Stimulated activated naive CD8-positive, alpha-beta T cell treated with anti-CD3 and anti-CD28 coated beads, Interleukin-15, amount 100 ng/mL, for 72 hours (primary cell): ENCODE measurements around the gene L1CAM.

Experiments
- ATAC-seq: fragments of 150-1000 bp; cut with Tn5 transposase; 2 replicates; pipeline ENCODE4 v1.10.0; 2021; ENCODE audit warnings: mild to moderate bottlenecking, moderate library complexity
- DNase-seq, 2 donors: peaks; one replicate each; pipeline ENCODE4 v3.0.0; 2021 to 2022
- H3K27ac Mint-ChIP-seq, 2 donors: one replicate each; pipeline ENCODE4 v1.8.0; 2022; ENCODE audit warnings: mild to moderate bottlenecking in 2 of 2, mixed read lengths in 2 of 2, moderate library complexity in 2 of 2
- H3K27me3 Mint-ChIP-seq: one replicate; pipeline ENCODE4 v1.8.0; 2022; ENCODE audit warnings: mixed read lengths
- H3K4me1 Mint-ChIP-seq: one replicate; pipeline ENCODE4 v1.8.0; 2022; ENCODE audit warnings: mild to moderate bottlenecking, mixed read lengths
- H3K4me3 Mint-ChIP-seq, 2 donors: one replicate each; pipeline ENCODE4 v1.8.0; 2022; ENCODE audit warnings: mild to moderate bottlenecking in 2 of 2, mixed read lengths in 2 of 2, moderate library complexity in 1 of 2
- H3K9me3 Mint-ChIP-seq, 2 donors: one replicate each; pipeline ENCODE4 v1.8.0; 2022; ENCODE audit warnings: mixed read lengths in 2 of 2

Gene L1CAM

GRCh38 chrX:153926858-153927671 lies 41.1 kb upstream of the L1CAM start:
- H3K9me3 Mint-ChIP-seq = no peaks in the 10 kb centered on the region
- H3K4me1 Mint-ChIP-seq = peaks cover 63% of the 10 kb centered on the region
- peak overlapping the region; percentile 95 to 99 for H3K27ac Mint-ChIP-seq
- ATAC-seq = peak; percentile 71
- H3K4me3 Mint-ChIP-seq = peak overlapping the region; percentile 86 to 90
- DNase-seq = peak; percentile 47 to 86
- no peaks in the 10 kb centered on the region for H3K27me3 Mint-ChIP-seq

GRCh38 chrX:153926552-153926857 lies 40.5 kb upstream of the L1CAM start:
- no peaks in the 10 kb centered on the region for H3K9me3 Mint-ChIP-seq
- peak; percentile 47 for ATAC-seq
- H3K4me1 Mint-ChIP-seq = peaks cover 63% of the 10 kb centered on the region

DNA sequence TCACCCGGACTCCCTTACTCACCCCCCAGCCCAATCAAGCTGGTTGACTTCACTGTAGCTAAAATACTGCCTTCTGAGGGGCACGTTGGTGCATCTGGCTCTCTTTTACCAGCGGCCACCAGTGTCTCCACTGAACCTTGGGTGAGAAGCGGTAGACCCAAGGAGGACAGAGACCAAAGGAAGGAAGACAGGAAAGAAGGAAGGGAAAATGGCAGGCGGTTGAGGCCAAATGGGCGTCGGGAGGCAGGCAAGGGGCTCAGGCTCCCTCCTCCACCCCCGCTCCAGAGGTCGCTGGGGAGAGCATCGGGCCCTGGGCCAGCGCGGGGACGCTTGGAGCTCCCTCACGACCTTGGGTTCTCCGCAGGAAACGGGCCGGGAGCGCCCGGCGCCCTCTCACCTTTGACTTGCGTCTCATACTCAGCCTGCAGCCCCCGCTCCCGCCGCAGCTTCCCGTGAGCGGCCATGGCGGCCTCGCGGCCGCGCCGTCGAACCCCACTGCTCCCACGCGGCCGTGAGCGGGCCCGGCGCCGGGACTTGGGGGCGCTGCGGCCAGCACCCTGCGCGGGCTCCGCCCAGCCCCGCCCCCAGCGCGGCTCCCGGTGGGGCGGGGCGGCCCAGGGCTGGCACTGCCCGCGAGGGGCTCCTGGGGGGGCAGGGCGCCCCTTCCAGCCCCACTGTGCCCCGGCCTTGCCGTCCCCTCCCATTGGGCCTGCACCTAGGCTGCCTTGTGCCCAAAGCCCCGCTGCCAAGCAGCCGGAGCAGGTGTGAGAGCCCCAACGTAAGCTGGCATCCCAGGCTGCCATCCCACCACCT lies 40.0 kb upstream of the L1CAM start, which contains the start of gene ARHGAP4:
Gene ARHGAP4, minus strand, starts transcription at position 526 of the 813 bp plus-strand sequence. Its CDS starts 62 bp downstream, at position 464.
- ATAC-seq (peak; percentile 32), DNase-seq (peak; percentile 74 to 78)
- Mint-ChIP-seq H3K27me3 (no peaks in the 10 kb centered on the region), H3K27ac (peak within 1 kb of the TSS; percentile 95 to 99), H3K4me1 (peaks cover 64% of the 10 kb centered on the region), H3K4me3 (peak within 1 kb of the TSS; percentile 90 to 95), H3K9me3 (no peaks in the 10 kb centered on the region)

More at GRCh38 chrX:153926552-153926857, 40.5 kb upstream of the L1CAM start:
- peak overlapping the region; percentile 95 to 99 for H3K27ac Mint-ChIP-seq
- DNase-seq = no peak
- peak overlapping the region; percentile 86 to 90 for H3K4me3 Mint-ChIP-seq
- no peaks in the 10 kb centered on the region for H3K27me3 Mint-ChIP-seq

GRCh38 chrX:153925387-153925738 lies 39.4 kb upstream of the L1CAM start:
- Mint-ChIP-seq H3K9me3 (no peaks in the 10 kb centered on the region), H3K27me3 (no peaks in the 10 kb centered on the region), H3K4me3 (peak overlapping the region; percentile 89 to 95), H3K27ac (peak overlapping the region; percentile 81 to 96), H3K4me1 (peaks cover 60% of the 10 kb centered on the region)
- DNase-seq (no peak), ATAC-seq (no peak)

DNA sequence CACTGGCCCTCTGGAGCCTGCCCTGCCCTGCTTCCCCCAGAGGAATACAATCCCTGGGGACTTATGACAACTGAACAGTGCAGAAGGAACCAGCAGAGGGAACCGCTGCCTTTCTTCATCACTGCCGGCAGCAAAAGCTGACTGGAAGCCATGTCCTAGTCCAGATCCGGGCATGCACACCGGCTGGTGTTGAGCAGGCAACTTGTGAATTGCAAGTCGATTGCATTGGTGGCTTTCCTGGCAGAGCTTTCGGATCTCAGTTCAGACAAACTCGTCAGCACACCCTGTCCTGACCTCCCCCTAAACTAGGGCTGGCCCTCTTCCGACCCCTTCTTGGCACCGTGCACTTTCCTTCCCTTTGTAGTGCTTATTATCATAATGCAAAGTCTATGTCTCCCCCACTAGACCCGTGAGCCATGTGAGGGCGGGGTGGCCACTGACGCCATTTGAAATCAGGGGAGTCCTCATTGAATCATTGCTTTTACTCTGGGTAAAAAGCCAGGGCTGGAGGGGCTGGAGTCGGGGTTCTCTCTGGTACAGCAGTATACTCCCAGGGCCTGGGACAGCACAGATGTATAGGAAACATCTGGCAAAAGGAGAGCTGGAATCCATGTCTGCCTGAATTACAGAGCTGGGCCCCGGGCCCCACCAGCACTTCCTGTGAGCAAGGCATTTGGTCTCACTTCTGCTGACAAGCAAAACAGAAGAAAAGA lies 38.3 kb upstream of the L1CAM start:
- no peaks in the 10 kb centered on the region for H3K27me3 Mint-ChIP-seq
- peak overlapping the region; percentile 96 to 97 for H3K27ac Mint-ChIP-seq
- peak; percentile 1 for ATAC-seq
- peak in 1 of 2 donors; percentile 62 for DNase-seq
- H3K9me3 Mint-ChIP-seq = no peaks in the 10 kb centered on the region
- peaks cover 55% of the 10 kb centered on the region for H3K4me1 Mint-ChIP-seq
- peak overlapping the region; percentile 89 to 95 for H3K4me3 Mint-ChIP-seq

DNA sequence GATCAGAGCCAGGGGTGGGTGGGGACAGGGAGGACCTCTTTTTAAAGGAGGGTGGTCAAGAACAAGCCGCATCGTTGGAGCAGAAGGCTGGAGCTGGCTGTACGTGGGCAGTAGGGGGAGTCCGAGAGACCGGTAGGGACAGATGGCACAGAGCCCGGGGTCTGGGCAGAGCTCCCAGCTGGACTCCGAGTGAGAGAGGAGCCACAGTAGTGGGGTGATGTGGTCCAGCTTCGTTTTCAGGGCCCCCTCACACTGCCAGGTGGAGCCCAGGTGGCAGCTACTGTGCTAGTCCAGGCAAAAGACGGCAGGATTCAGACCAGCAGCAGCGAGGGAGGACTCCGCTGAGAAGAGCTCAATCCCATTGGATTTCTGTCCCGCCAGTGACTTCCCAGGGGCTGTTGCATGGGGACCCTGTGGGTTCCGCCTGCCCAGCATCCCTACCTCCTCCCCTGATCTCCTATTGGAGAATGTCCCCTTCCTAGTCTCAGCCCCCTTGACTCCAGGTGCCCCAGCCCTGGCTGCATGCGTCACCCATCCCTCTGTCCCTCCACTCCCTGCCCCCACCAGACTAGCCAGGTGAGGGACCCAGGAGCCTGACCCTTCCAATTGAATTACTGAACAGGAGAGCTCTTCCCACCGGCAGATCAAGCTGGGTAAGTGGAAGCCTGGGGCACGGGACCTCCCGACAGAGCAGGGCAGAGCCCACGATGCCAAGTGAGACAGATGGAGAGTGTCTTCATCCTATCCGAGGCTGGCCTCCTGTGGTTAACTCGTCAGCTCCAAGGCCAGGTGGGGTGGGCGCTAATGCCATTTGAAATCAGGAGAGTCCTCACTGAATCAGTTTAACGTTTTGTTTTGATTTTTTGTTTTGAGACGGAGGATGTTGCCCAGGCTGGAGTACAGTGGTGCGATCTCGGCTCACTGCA lies 37.2 kb upstream of the L1CAM start:
- Mint-ChIP-seq H3K4me1 (peaks cover 44% of the 10 kb centered on the region), H3K27ac (peak overlapping the region; percentile 96 to 97), H3K9me3 (no peaks in the 10 kb centered on the region), H3K4me3 (peak overlapping the region; percentile 89 to 95), H3K27me3 (no peaks in the 10 kb centered on the region)
- no peak for ATAC-seq
- no peak for DNase-seq

DNA sequence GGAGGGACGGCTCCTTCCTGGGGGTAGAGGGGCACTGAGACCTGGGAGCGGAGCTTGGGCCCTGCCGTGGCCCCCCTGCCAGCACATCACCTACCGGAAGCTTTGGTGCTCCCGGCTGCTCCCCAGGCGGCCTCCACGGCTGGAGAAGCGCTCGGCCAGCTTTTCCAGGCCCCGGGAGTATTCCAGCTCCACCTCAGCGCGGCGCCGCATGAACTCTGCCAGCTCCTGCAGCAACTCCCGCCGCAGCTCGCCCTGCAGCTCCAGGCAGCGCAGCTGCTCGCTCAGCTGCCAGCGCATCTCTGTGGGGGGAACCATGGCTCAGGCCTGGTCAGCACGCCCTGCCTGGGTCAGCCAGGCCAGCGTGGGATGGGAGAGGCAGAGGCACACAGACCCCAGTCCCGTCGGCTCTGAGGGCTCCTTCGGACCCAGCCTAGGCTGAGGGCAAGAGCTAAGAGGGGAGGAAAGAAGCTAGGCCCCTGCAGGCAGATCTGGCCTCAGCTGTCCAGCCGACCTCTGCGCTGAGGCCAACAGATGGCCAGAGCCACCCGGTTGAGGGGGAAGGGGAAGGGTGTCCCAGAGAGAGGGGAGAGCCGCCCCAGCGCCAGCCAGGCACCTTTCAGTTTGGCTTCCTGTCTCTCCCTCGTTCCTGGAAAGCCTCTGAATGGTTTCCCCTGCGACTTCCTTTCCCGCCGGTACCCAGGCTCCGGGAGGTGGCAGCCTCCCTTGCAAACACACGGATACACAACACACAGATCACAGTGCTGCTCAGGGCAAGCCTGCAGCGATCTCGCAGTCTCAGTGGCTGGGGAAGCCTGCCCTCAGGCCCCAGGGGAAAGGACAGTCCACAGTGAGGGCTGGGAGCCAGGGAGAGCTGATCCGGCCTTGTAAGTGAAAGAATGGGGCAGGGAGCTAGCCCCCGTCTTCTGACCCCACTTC lies 35.8 kb upstream of the L1CAM start:
- Mint-ChIP-seq H3K4me1 (peaks cover 44% of the 10 kb centered on the region), H3K27me3 (no peaks in the 10 kb centered on the region), H3K4me3 (peak overlapping the region; percentile 89 to 95), H3K27ac (no peak overlapping the region), H3K9me3 (no peaks in the 10 kb centered on the region)
- no peak for DNase-seq
- ATAC-seq = no peak

- Mint-ChIP-seq H3K4me3 (peak overlapping the region in 1 of 2 donors; percentile 29), H3K27me3 (no peaks in the 10 kb centered on the region), H3K27ac (no peak overlapping the region), H3K4me1 (peaks cover 49% of the 10 kb centered on the region), H3K9me3 (no peaks in the 10 kb centered on the region)
- ATAC-seq (no peak), DNase-seq (no peak)
Measured at GRCh38 chrX:153921070-153921469, 35.1 kb upstream of the L1CAM start.

DNA sequence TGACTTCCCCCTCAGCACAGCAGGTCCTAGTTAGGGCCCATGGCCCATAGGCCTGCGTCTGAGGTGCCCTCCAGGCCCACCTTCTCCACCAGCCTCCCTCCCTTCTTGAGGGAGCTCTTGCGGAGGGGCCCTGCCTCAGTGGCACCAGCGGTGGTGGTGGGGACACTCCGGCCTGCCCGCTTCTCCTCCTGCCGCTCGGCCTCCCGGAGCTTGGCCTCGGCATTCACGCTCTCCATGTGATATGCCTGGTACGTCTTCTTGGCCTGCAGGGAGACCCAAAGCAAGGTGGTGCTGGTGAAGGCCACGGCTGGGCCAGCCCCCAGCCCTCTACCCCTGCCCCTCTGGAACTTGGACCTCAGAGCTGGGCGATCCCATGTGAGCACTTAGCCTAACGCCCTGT lies 34.6 kb upstream of the L1CAM start:
- H3K4me1 Mint-ChIP-seq = peaks cover 52% of the 10 kb centered on the region
- H3K27ac Mint-ChIP-seq = no peak overlapping the region
- DNase-seq (no peak), ATAC-seq (no peak)
- no peak overlapping the region for H3K4me3 Mint-ChIP-seq
- no peaks in the 10 kb centered on the region for H3K27me3 Mint-ChIP-seq
- H3K9me3 Mint-ChIP-seq = no peaks in the 10 kb centered on the region

GRCh38 chrX:153919281-153919680 lies 33.3 kb upstream of the L1CAM start:
- no peak for ATAC-seq

DNA sequence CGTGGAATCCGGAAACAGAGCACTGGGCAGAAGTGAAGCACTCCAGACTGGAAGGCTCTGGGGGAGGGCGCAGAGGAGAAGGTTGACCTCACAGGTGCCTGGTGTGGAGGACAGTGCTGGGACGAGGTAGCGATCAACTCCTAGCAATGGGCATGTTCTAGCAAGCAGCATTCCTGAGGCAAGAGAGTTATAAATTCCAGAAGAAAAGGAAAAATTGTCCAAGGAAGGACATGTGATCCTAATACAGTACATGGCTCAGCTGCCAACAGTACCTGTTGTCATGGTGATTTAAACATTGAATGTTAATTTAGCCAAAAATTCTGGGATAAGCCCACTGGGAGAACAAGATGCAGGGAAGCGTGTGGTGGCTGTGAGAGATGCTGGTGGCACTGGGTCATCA lies 31.9 kb upstream of the L1CAM start:
- Mint-ChIP-seq H3K27me3 (no peaks in the 10 kb centered on the region), H3K4me3 (no peak overlapping the region), H3K27ac (peak overlapping the region in 1 of 2 donors; percentile 19), H3K4me1 (peaks cover 33% of the 10 kb centered on the region), H3K9me3 (no peaks in the 10 kb centered on the region)
- DNase-seq (no peak), ATAC-seq (no peak)

More at GRCh38 chrX:153919281-153919680, 33.3 kb upstream of the L1CAM start:
- no peaks in the 10 kb centered on the region for H3K9me3 Mint-ChIP-seq
- peaks cover 47% of the 10 kb centered on the region for H3K4me1 Mint-ChIP-seq
- DNase-seq = no peak
- H3K27me3 Mint-ChIP-seq = no peaks in the 10 kb centered on the region
- no peak overlapping the region for H3K27ac Mint-ChIP-seq
- no peak overlapping the region for H3K4me3 Mint-ChIP-seq

DNA sequence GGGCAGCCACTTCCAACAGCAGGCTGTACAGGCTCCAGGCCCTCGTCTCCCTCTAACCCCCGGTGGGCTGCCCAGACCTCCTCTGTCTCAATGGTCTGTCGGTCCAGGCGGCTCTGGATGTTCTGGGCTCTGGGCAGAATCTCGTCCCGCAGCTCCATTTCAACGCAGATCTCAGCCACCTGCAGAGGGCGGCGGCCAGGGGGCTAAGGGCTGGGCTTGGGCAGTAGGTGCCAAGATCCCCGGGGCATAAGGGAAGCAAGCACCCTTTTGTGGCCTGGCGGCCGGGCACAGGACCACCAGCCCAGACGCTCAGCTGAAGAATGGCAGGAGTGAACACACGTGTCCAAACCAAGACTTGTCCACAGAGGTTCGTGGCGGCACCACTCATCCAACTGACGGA lies 27.7 kb upstream of the L1CAM start:
- DNase-seq (no peak), ATAC-seq (no peak)
- Mint-ChIP-seq H3K27me3 (no peaks in the 10 kb centered on the region), H3K9me3 (no peaks in the 10 kb centered on the region), H3K4me1 (peaks cover 20% of the 10 kb centered on the region), H3K4me3 (no peak overlapping the region), H3K27ac (no peak overlapping the region)

DNA sequence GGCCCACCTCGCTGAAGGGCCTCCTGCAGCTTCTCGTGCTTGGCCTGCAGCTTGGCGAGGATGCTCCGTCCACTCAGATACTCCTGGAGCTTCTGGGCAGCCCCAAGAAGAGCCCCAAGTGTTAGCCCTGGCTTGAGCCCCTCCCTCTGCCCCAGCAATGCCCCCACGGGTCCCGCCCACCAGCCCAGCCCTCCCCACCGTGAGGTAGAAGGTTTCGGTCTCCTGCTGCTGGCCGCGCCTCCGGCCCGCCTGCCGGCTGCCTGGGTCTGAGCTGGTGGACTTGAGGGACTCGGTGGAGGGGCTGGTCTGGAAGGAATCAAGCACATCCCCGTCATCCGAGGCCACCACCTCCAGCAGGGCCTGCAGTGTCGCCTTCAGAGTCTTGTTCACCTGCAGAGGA lies 27.2 kb upstream of the L1CAM start:
- Mint-ChIP-seq H3K9me3 (no peaks in the 10 kb centered on the region), H3K27me3 (no peaks in the 10 kb centered on the region), H3K4me3 (no peak overlapping the region), H3K27ac (no peak overlapping the region), H3K4me1 (peaks cover 20% of the 10 kb centered on the region)
- DNase-seq (no peak), ATAC-seq (no peak)

DNA sequence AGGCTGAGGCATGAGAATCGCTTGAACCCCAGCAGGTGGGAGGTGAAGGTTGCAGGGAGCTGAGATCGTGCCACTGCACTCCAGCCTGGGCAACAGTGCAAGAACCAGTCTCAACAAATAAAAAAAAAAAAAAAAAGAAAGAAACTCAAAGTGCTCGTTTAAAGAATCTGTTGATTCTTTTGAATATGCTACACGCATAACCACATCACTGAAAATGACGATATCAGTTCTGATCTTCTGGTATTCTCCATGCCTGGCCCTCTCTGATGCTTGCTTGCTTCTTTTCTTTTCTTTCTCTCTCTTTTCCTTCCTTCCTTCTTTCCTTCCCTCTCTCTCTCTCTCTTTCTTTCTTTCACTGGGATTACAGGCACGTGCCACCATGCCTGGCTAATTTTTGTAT lies 25.8 kb upstream of the L1CAM start:
- H3K27me3 Mint-ChIP-seq = no peaks in the 10 kb centered on the region
- ATAC-seq (no peak), DNase-seq (no peak)
- H3K9me3 Mint-ChIP-seq = no peaks in the 10 kb centered on the region
- peaks cover 25% of the 10 kb centered on the region for H3K4me1 Mint-ChIP-seq
- H3K4me3 Mint-ChIP-seq = no peak overlapping the region
- H3K27ac Mint-ChIP-seq = peak overlapping the region; percentile 55 to 64
